Stomach (tissue), 4 donors: ENCODE data around the gene TMEM72.

ENCODE experiments used
- CTCF ChIP-seq, 7 experiments: fragments of 450-650 bp in 4 of 7; fragments of 200-600 bp in 3 of 7; sonication (generic) in 3 of 7; IDR thresholded peaks; one replicate each; pipeline ENCODE4 v1.5.1; 2016 to 2019; ENCODE audit warnings: antibody characterized with exemption in 7 of 7, control low read depth in 2 of 7, mild to moderate bottlenecking in 1 of 7
- EP300 ChIP-seq: sonication (generic); formaldehyde crosslinking; IDR thresholded peaks from one replicate; pipeline ENCODE4 v1.6.1; 2017; ENCODE audit warnings: antibody characterized with exemption
- POLR2A ChIP-seq, 4 donors: fragments of 450-650 bp; IDR thresholded peaks; one replicate each; pipeline ENCODE4 v1.6.1; 2016; ENCODE audit warnings: antibody characterized with exemption in 4 of 4, control low read depth in 2 of 4, mild to moderate bottlenecking in 1 of 4, moderate library complexity in 1 of 4

- TF ChIP-seq POLR2A (IDR thresholded peaks at IDR 0.05): no peak
- no peak for TF ChIP-seq CTCF (IDR thresholded peaks at IDR 0.05)
- no peak for TF ChIP-seq EP300
These were observed 47.1 kb upstream of the TMEM72 start for GRCh38 chr10:44864051-44864450.
